ENCODE measurements around the gene SHC3. TPM values are rescaled to one million over a fixed set of nuclear protein-coding genes. Genes with fewer than 3 reads are reported as not detected.

The SHC3 gene
- total and polyA plus RNA-seq, 9 of the 15 experiments (the other 6 are each of a cell fraction or from before 2014, with no cell fraction given), result not detected

- no peaks in the 10 kb centered on the region for H4K20me1 ChIP-seq (replicated peaks; ENCODE audit: control insufficient read depth, insufficient read depth, low read length)
- H3K9ac ChIP-seq (ENCODE audit: insufficient read depth in 1 of 2, low read depth in 2 of 2, low read length in 2 of 2), result no peak overlapping the region
- no peak overlapping the region for H3K4me3 ChIP-seq
- DNase-seq (ENCODE audit: extremely low read depth in 1 of 4, low spot score in 3 of 4) (no peak), ATAC-seq (no peak), FAIRE-seq (no peak)
- H3K4me2 ChIP-seq (ENCODE audit: insufficient read depth, low read length), result no peak overlapping the region
- H3K79me2 ChIP-seq (ENCODE audit: control insufficient read depth, insufficient read depth, low read length), result no peaks in the 10 kb centered on the region
- in situ Hi-C loops (cut with MboI) (no loop called here), intact Hi-C loops (cut with micrococcal nuclease) (no loop called here)
- no peaks in the 10 kb centered on the region for H3K9me3 ChIP-seq (replicated peaks; ENCODE audit: control insufficient read depth, insufficient read depth, low read depth, low read length)
- H3K27ac ChIP-seq (ENCODE audit: extremely low read depth, low read depth, low read length), result no peak overlapping the region
- POLR2A ChIA-PET, result no interaction called here
- no peak overlapping the region for H2AFZ ChIP-seq (ENCODE audit: low read depth, low read length)
- WGBS (ENCODE audit: insufficient coverage, low coverage, missing lambda C conversion rate), result 0% methylated on average over 5 of the region's 5 CpGs
- no TSS peak for BruUV-seq (replicated peaks)
- H3K4me1 ChIP-seq (replicated peaks in 1 of 2; ENCODE audit: control insufficient read depth in 2 of 2, insufficient read depth in 2 of 2, low read length in 2 of 2), result no peaks in the 10 kb centered on the region
- no peaks in the 10 kb centered on the region for H3K36me3 ChIP-seq (ENCODE audit: control insufficient read depth, insufficient read depth, low read length)
- no peaks in the 10 kb centered on the region for H3K9me1 ChIP-seq (ENCODE audit: control insufficient read depth, insufficient read depth, low read length)
- CTCF ChIA-PET (ENCODE audit: low intra/inter-chr PET ratio), result no interaction called here
- no peaks in the 10 kb centered on the region for H3K27me3 ChIP-seq (ENCODE audit: control insufficient read depth in 2 of 2, insufficient read depth in 2 of 2, low read length in 2 of 2)
- TF ChIP-seq ZNF785 (CRISPR knock-in tag; IDR thresholded peaks at IDR 0.05), result no peak
- no peak for TF ChIP-seq ZFX (CRISPR knock-in tag; IDR thresholded peaks at IDR 0.05)
- TF ChIP-seq ZNF174 (CRISPR knock-in tag; IDR thresholded peaks at IDR 0.05), result no peak
- TF ChIP-seq ZNF512 (tag; IDR thresholded peaks at IDR 0.05), result no peak
- TF ChIP-seq KLF6 (CRISPR knock-in tag; IDR thresholded peaks at IDR 0.05; ENCODE audit: borderline replicate concordance), result no peak
- TF ChIP-seq FOXP4 (CRISPR knock-in tag; IDR thresholded peaks at IDR 0.05; ENCODE audit: borderline replicate concordance), result no peak
- no peak for TF ChIP-seq NR0B1 (IDR thresholded peaks at IDR 0.05; ENCODE audit: partially characterized antibody)
- TF ChIP-seq PKNOX1 (IDR thresholded peaks at IDR 0.05), result no peak
- TF ChIP-seq NCOA2 (IDR thresholded peaks at IDR 0.05; ENCODE audit: partially characterized antibody in 2 of 2), result no peak
- no peak for TF ChIP-seq ZNF740 (CRISPR knock-in tag; IDR thresholded peaks at IDR 0.05)
- no peak for TF ChIP-seq ZNF740 (tag; IDR thresholded peaks at IDR 0.05)
- no peak for TF ChIP-seq CHAMP1 (IDR thresholded peaks at IDR 0.05)
- TF ChIP-seq JUNB (CRISPR knock-in tag; conservative IDR thresholded peaks at IDR 0.05), result no peak
- TF ChIP-seq ZZZ3 (IDR thresholded peaks at IDR 0.05), result no peak
Measured at GRCh38 chr9:89143266-89143665, 35.4 kb downstream of the SHC3 start.
